GM12878 (cell line): ENCODE data around the gene GPR155. TPM values are rescaled to one million over a fixed set of nuclear protein-coding genes. Genes with fewer than 3 reads are reported as not detected.

Experiments used
- ATAC-seq: fragments of 200-7000 bp; cut with Tn5 transposase; 3 replicates; pipeline ENCODE4 v1.9.1; 2020; ENCODE audit warnings: mild to moderate bottlenecking, moderate library complexity
- BruUV-seq: library from RNA; stranded (reverse); fragments of 400-500 nt; replicated peaks from 2 replicates; lab custom pipeline; 2021; lab: Mats Ljungman, UMichigan
- CTCF ChIA-PET: fragments of 300-600 bp; sonication (Branson Sonifier 250); formaldehyde crosslinking; extraction: SDS; loops from one replicate; lab custom pipeline; 2021; ENCODE audit warnings: inconsistent platforms; lab: Yijun Ruan, JAX
- POLR2A ChIA-PET: fragments of 350-600 bp; formaldehyde crosslinking; extraction: SDS; loops from one replicate; lab custom pipeline; 2021; ENCODE audit warnings: inconsistent platforms; lab: Charles Lee
- RAD21 ChIA-PET: fragments of 300-600 bp; sonication (Branson Sonifier 250); formaldehyde crosslinking; loops from one replicate; lab custom pipeline; 2023; ENCODE audit warnings: antibody characterized with exemption; ENCODE audit not compliant: unreplicated experiment; lab: Charles Lee
- SMC1A ChIA-PET: fragments of 300-600 bp; sonication (Branson Sonifier 250); formaldehyde crosslinking; loops from one replicate; lab custom pipeline; 2023; ENCODE audit not compliant: unreplicated experiment, uncharacterized antibody; lab: Charles Lee
- DNase-seq: peaks from one replicate; pipeline ENCODE4 v3.0.0-alpha.2; 2011; ENCODE audit warnings: low read depth, low spot score
- FAIRE-seq: peaks from 3 replicates; lab custom pipeline; 2011; peaks lifted over from hg19 to GRCh38; lab: Jason Lieb, UNC
- H2AFZ ChIP-seq: 2 replicates; pipeline ENCODE4 v1.6.0; 2011; ENCODE audit warnings: low read depth, low read length, control low read depth; ENCODE audit not compliant: control insufficient read depth
- H3K27ac ChIP-seq: 2 replicates; pipeline ENCODE4 v1.5.1; 2011; ENCODE audit warnings: control low read depth; ENCODE audit not compliant: control insufficient read depth, insufficient read depth
- H3K27me3 ChIP-seq, 2 experiments: replicated peaks in 1 of 2; 2 replicates each; pipeline versions ENCODE4 v1.6.0 to v1.6.1; 2011; ENCODE audit warnings: low read length in 1 of 2; ENCODE audit not compliant: control insufficient read depth in 2 of 2, insufficient read depth in 2 of 2
- H3K36me3 ChIP-seq, 2 experiments: 2 replicates each; pipeline ENCODE4 v1.5.1; 2011; ENCODE audit warnings: low read length in 1 of 2; ENCODE audit not compliant: control insufficient read depth in 2 of 2, insufficient read depth in 2 of 2
- H3K4me1 ChIP-seq: 2 replicates; pipeline ENCODE4 v1.6.1; 2011; ENCODE audit warnings: mild to moderate bottlenecking, low read length, moderate library complexity, mixed read lengths; ENCODE audit not compliant: control insufficient read depth, insufficient read depth
- H3K4me2 ChIP-seq: 2 replicates; pipeline ENCODE4 v1.6.0; 2011; ENCODE audit warnings: control low read depth; ENCODE audit not compliant: control insufficient read depth, insufficient read depth
- H3K4me3 ChIP-seq: fragments of 200-600 bp; sonication (generic); 2 replicates; pipeline ENCODE4 v1.5.1; 2016
- H3K79me2 ChIP-seq: 2 replicates; pipeline ENCODE4 v1.6.0; 2011; ENCODE audit warnings: low read length; ENCODE audit not compliant: control insufficient read depth, insufficient read depth
- H3K9ac ChIP-seq: 2 replicates; pipeline ENCODE4 v1.8.0; 2011; ENCODE audit warnings: low read length, control low read depth, mixed read lengths; ENCODE audit not compliant: control insufficient read depth, insufficient read depth
- H3K9me3 ChIP-seq: replicated peaks from 3 replicates; pipeline ENCODE4 v1.5.1; 2011; ENCODE audit warnings: mild to moderate bottlenecking, low read length; ENCODE audit not compliant: control insufficient read depth, insufficient read depth
- H4K20me1 ChIP-seq: 2 replicates; pipeline ENCODE4 v1.6.0; 2011; ENCODE audit not compliant: control insufficient read depth, insufficient read depth
- CHD1 ChIP-seq: IDR thresholded peaks from 2 replicates; pipeline ENCODE4 v1.6.1; 2012; ENCODE audit warnings: low read depth, low read length, improper control_type of control experiment
- CHD2 ChIP-seq: IDR thresholded peaks from 2 replicates; pipeline ENCODE4 v1.6.1; 2011; ENCODE audit warnings: low read depth, low read length, improper control_type of control experiment, borderline replicate concordance
- E2F4 ChIP-seq: IDR thresholded peaks from 2 replicates; pipeline ENCODE4 v1.6.1; 2012; ENCODE audit warnings: low read depth, low read length, improper control_type of control experiment
- ESRRA ChIP-seq: IDR thresholded peaks from 2 replicates; pipeline ENCODE4 v1.6.1; 2012; ENCODE audit warnings: mild to moderate bottlenecking, low read length, improper control_type of control experiment
- ETV6 ChIP-seq, 2 experiments: fragments of 450-650 bp in 1 of 2; IDR thresholded peaks in 1 of 2; conservative IDR thresholded peaks in 1 of 2; 2 replicates each; pipeline ENCODE4 v1.6.1; 2014; ENCODE audit warnings: antibody characterized with exemption in 1 of 2, borderline replicate concordance in 1 of 2, low read depth in 1 of 2, mild to moderate bottlenecking in 1 of 2, moderate library complexity in 1 of 2
- FOXM1 ChIP-seq: IDR thresholded peaks from 2 replicates; pipeline ENCODE4 v1.6.1; 2012; ENCODE audit warnings: low read depth, mild to moderate bottlenecking, inconsistent platforms, low read length, moderate library complexity
- HSF1 ChIP-seq: fragments of 150-350 bp; IDR thresholded peaks from 2 replicates; pipeline ENCODE4 v1.6.1; 2014; ENCODE audit warnings: mild to moderate bottlenecking, low read depth, low read length
- IRF3 ChIP-seq: fragments of 450-650 bp; IDR thresholded peaks from 2 replicates; pipeline ENCODE4 v1.6.1; 2014; ENCODE audit warnings: mild to moderate bottlenecking
- IRF4 ChIP-seq: IDR thresholded peaks from 2 replicates; pipeline ENCODE4 v1.6.1; 2011; ENCODE audit warnings: low read depth, low read length
- MTA3 ChIP-seq: IDR thresholded peaks from 2 replicates; pipeline ENCODE4 v1.6.1; 2012; ENCODE audit warnings: low read length, inconsistent platforms, borderline replicate concordance
- NFIC ChIP-seq: IDR thresholded peaks from 2 replicates; pipeline ENCODE4 v1.6.1; 2012; ENCODE audit warnings: low read depth, mild to moderate bottlenecking, inconsistent platforms, low read length, moderate library complexity
- NFYB ChIP-seq: IDR thresholded peaks from 2 replicates; pipeline ENCODE4 v1.6.1; 2011; ENCODE audit warnings: low read depth, mild to moderate bottlenecking, low read length, improper control_type of control experiment, moderate library complexity; ENCODE audit not compliant: insufficient read depth
- NR2F1 ChIP-seq: fragments of 450-650 bp; conservative IDR thresholded peaks from 2 replicates; pipeline ENCODE4 v1.6.1; 2017; ENCODE audit warnings: mild to moderate bottlenecking
- PAX5 ChIP-seq: IDR thresholded peaks from 2 replicates; pipeline ENCODE4 v1.6.1; 2011; ENCODE audit warnings: low read depth, low read length, borderline replicate concordance
- RUNX3 ChIP-seq: IDR thresholded peaks from 2 replicates; pipeline ENCODE4 v1.6.1; 2012; ENCODE audit warnings: low read length, inconsistent platforms
- SMARCA5 ChIP-seq: fragments of 450-650 bp; IDR thresholded peaks from 2 replicates; pipeline ENCODE4 v1.6.1; 2017; ENCODE audit warnings: mild to moderate bottlenecking
- SREBF1 ChIP-seq: IDR thresholded peaks from 2 replicates; pipeline ENCODE4 v1.6.1; 2012; ENCODE audit warnings: mild to moderate bottlenecking, low read length
- SREBF2 ChIP-seq: IDR thresholded peaks from 2 replicates; pipeline ENCODE4 v1.6.1; 2012; ENCODE audit warnings: mild to moderate bottlenecking, low read length
- SUPT20H ChIP-seq: IDR thresholded peaks from 2 replicates; pipeline ENCODE4 v1.6.1; 2011; ENCODE audit warnings: low read depth, mild to moderate bottlenecking, low read length, moderate library complexity, borderline replicate concordance; ENCODE audit not compliant: control insufficient read depth
- ZNF217 ChIP-seq: fragments of 450-650 bp; IDR thresholded peaks from 2 replicates; pipeline ENCODE4 v1.6.1; 2017; ENCODE audit warnings: antibody characterized with exemption, mild to moderate bottlenecking
- ZNF384 ChIP-seq: IDR thresholded peaks from 2 replicates; pipeline ENCODE4 v1.6.1; 2012; ENCODE audit warnings: low read depth, mild to moderate bottlenecking, low read length, improper control_type of control experiment, borderline replicate concordance
- WGBS: methylation state at CpG from one replicate; pipeline ENCODE4 v1.1.6; 2016; ENCODE audit warnings: low lambda C conversion rate; ENCODE audit not compliant: insufficient replicate concordance, insufficient coverage; ENCODE audit errors: missing lambda C conversion rate; 5-methylcytosine and 5-hydroxymethylcytosine counted together
- in situ Hi-C: fragments of 300-500 bp; cut with MboI; formaldehyde crosslinking; loops from 9 replicates; pipeline ENCODE4 v1.14.3; 2018; ENCODE audit warnings: mixed read lengths
- intact Hi-C: fragments of 100-400 bp; cut with micrococcal nuclease; formaldehyde crosslinking; loops from one replicate; pipeline ENCODE4 v1.14.2; 2022; ENCODE audit not compliant: unreplicated experiment
- polyA plus RNA-seq, 11 experiments: library from polyadenylated mRNA; depleted of rRNA in 4 of 11; unstranded in 6 of 11; stranded (reverse) in 5 of 11; fragments of >200 nt; fragmentation: Nextera tagmentation in 4 of 11; fragmentation: Illumina TruSeq in 1 of 11; extraction: Ambion mirVana in 4 of 11; extraction: Trizol in 1 of 11; gene quantifications; 1 replicate in 1 of 11; 2 replicates in 10 of 11; pipeline versions ENCODE4 v1.2.1 to v1.2.3, GENCODE V29; 2011 to 2016; ENCODE audit warnings: inconsistent platforms in 2 of 11, missing spikeins in 2 of 11, low read depth in 1 of 11
- total RNA-seq, 4 experiments: library from RNA; depleted of rRNA in 3 of 4; stranded (reverse); fragments of >200 nt in 3 of 4; fragmentation: Illumina TruSeq in 1 of 4; extraction: Trizol in 1 of 4; gene quantifications; 2 replicates each; pipeline versions ENCODE4 v1.2.1 to v1.2.3, GENCODE V29; 2013 to 2021

The GPR155 gene
- total and polyA plus RNA-seq, 10 of the 15 experiments (the other 5 are each of a cell fraction or from before 2014, with no cell fraction given), result 0.53 to 3.0 (median 1.5) TPM

GRCh38 chr2:174527101-174527721, 40.4 kb upstream of the GPR155 start (continued):
- TF ChIP-seq HSF1 (no peak), ETV6 (conservative IDR thresholded peaks at IDR 0.05 in 1 of 2, IDR thresholded peaks at IDR 0.05 in 1 of 2; ENCODE audit: borderline replicate concordance in 1 of 2, low read depth in 1 of 2) (no peak), SUPT20H (no peak), RUNX3 (no peak)

- no peak for ATAC-seq
- CTCF ChIA-PET, result interaction anchor here (1.2 to 6.0 kb wide), 3 partner anchors 56 to 79 kb away, joined by 3 to 95 read pairs (median 3); no protein-coding TSS in a partner anchor
- intact Hi-C loops (no loop called here), in situ Hi-C loops (loop anchor here (5.0 kb wide), 1 partner anchor 62 kb away; no protein-coding TSS in a partner anchor)
- FAIRE-seq, result no peak
- no peaks in the 10 kb centered on the region for H3K36me3 ChIP-seq
- BruUV-seq, result no TSS peak
- no peak overlapping the region for H3K4me2 ChIP-seq
- WGBS, result 83% methylated on average over 2 of the region's 2 CpGs
- RAD21 ChIA-PET, result interaction anchor here (1.6 kb wide), 1 partner anchor 62 kb away, joined by 4 read pairs; no protein-coding TSS in a partner anchor
- H3K9ac ChIP-seq, result no peak overlapping the region
- no peak overlapping the region for H2AFZ ChIP-seq
- peaks cover 0 to 2% of the 10 kb centered on the region in 2 experiments; a peak in 1 of 4 replicates for H3K27me3 ChIP-seq
- H3K4me1 ChIP-seq, result no peaks in the 10 kb centered on the region
- TF ChIP-seq NR2F1 (no peak), SREBF1 (no peak), NFIC (no peak), ZNF217 (no peak), SMARCA5 (no peak), MTA3 (no peak), PAX5 (no peak), IRF3 (no peak), FOXM1 (no peak), ZNF384 (no peak), ESRRA (no peak), IRF4 (no peak), NFYB (no peak), CHD1 (no peak), SREBF2 (no peak), E2F4 (no peak), CHD2 (no peak)
- H3K27ac ChIP-seq, result no peak overlapping the region
- no peaks in the 10 kb centered on the region for H3K79me2 ChIP-seq
- no peak for DNase-seq
- H3K9me3 ChIP-seq, result no peaks in the 10 kb centered on the region
- POLR2A ChIA-PET, result no interaction called here
- H4K20me1 ChIP-seq, result no peaks in the 10 kb centered on the region
- SMC1A ChIA-PET, result interaction anchor here (0.6 to 1.2 kb wide), 3 partner anchors 59 to 162 kb away, joined by 3 to 4 read pairs (median 3); no protein-coding TSS in a partner anchor
- H3K4me3 ChIP-seq, result no peak overlapping the region
These were observed 37.7 kb upstream of the GPR155 start for GRCh38 chr2:174524527-174524926.
